Type B pancreatic cell (in vitro differentiated cells): ENCODE data around the gene PARD6G. TPM values are rescaled to one million over a fixed set of nuclear protein-coding genes. Genes with fewer than 3 reads are reported as not detected.

Experiments used
- DNase-seq: peaks from one replicate; pipeline ENCODE4 v3.0.0; 2021; ENCODE audit warnings: mixed read lengths; ENCODE audit not compliant: unreplicated experiment; ENCODE audit errors: extremely low spot score
- H3K27ac Mint-ChIP-seq: 2 replicates; pipeline ENCODE4 v1.8.0; 2021; ENCODE audit warnings: mild to moderate bottlenecking, mixed read lengths
- H3K27me3 Mint-ChIP-seq: 2 replicates; pipeline ENCODE4 v1.8.0; 2021; ENCODE audit warnings: mixed read lengths
- H3K36me3 Mint-ChIP-seq: 2 replicates; pipeline ENCODE4 v1.8.0; 2021; ENCODE audit warnings: mixed read lengths
- H3K4me1 Mint-ChIP-seq: one replicate; pipeline ENCODE4 v1.8.0; 2021; ENCODE audit warnings: mixed read lengths; ENCODE audit not compliant: unreplicated experiment
- H3K4me3 Mint-ChIP-seq: 2 replicates; pipeline ENCODE4 v1.8.0; 2021; ENCODE audit warnings: mild to moderate bottlenecking, mixed read lengths
- H3K9me3 Mint-ChIP-seq: 2 replicates; pipeline ENCODE4 v1.8.0; 2021; ENCODE audit warnings: mixed read lengths
- total RNA-seq: library from RNA; stranded (reverse); gene quantifications from 2 replicates; pipeline ENCODE4 v1.2.1, GENCODE V29; 2021; ENCODE audit warnings: low replicate concordance
- TF ChIP-seq, protein P1 (sequence below): fragments of 200-600 bp; sonication (generic); conservative IDR thresholded peaks from 2 replicates; pipeline ENCODE4 v1.5.0; 2021; ENCODE audit warnings: antibody characterized with exemption, mild to moderate bottlenecking

Gene PARD6G
- total RNA-seq, 1 donor from 2014 or later, result 21.8 TPM

DNA sequence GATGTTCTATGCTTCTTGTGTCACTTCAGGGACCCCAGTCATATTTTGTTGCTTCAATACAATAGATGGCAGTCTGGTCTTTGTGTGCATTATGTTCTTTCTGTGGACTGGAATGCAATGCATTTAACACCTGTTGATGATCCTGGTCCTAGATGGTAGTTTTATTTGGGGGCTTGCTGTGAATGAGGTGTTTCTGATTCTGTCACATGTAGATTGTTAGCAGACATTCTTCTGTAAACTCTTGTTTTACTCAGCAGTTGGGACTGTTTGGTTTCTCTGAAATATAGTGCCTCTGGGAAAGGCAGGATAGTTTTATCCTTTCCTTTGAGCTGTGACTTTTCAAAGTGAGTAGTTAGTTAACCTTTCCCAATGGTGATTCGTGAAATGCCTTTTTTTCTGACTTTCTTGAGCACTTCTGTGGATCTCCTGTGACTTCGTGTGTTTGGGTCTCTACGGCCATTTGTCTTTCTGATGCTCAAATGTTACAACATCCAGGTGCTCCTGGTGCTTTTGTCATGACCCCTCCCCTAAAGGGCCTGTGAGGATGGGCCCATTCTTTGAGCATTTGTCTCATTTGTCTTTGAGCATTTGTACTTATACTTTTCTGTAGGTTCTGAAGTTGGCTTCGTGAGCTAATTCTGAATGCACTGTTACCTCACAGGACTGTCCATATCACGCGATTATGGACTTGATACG, 117.5 kb downstream of the PARD6G start:
- Mint-ChIP-seq H3K36me3 (peaks cover 45% of the 10 kb centered on the region), H3K9me3 (no peaks in the 10 kb centered on the region), H3K27me3 (no peaks in the 10 kb centered on the region), H3K4me1 (peaks cover 17% of the 10 kb centered on the region), H3K27ac (no peak overlapping the region), H3K4me3 (no peak overlapping the region)
- no peak for DNase-seq
- TF ChIP-seq, protein P1, sequence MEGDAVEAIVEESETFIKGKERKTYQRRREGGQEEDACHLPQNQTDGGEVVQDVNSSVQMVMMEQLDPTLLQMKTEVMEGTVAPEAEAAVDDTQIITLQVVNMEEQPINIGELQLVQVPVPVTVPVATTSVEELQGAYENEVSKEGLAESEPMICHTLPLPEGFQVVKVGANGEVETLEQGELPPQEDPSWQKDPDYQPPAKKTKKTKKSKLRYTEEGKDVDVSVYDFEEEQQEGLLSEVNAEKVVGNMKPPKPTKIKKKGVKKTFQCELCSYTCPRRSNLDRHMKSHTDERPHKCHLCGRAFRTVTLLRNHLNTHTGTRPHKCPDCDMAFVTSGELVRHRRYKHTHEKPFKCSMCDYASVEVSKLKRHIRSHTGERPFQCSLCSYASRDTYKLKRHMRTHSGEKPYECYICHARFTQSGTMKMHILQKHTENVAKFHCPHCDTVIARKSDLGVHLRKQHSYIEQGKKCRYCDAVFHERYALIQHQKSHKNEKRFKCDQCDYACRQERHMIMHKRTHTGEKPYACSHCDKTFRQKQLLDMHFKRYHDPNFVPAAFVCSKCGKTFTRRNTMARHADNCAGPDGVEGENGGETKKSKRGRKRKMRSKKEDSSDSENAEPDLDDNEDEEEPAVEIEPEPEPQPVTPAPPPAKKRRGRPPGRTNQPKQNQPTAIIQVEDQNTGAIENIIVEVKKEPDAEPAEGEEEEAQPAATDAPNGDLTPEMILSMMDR, result no peak

DNA sequence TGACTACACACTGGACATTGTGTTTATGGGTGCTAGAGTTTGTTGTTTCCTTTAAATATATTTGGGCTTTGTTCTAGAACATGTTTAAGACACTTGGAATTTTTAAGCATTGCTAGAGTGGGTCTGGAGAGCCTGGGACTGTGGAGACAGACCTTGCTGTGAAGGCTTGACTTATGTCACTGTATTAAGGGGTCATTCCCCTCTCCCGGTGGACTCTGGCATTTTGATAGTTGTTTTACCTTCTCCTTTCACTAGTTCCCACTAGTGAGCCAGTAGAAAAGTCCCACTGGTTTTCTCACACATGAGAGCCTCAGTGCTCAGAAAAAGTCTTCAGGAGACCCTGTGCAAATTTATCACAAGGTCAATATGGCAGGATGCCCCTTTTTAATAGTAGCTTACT, 119.7 kb downstream of the PARD6G start:
- Mint-ChIP-seq H3K27ac (no peak overlapping the region), H3K27me3 (no peaks in the 10 kb centered on the region), H3K4me1 (peaks cover 22% of the 10 kb centered on the region), H3K4me3 (no peak overlapping the region), H3K9me3 (no peaks in the 10 kb centered on the region), H3K36me3 (peaks cover 47% of the 10 kb centered on the region)
- TF ChIP-seq, protein P1, result no peak
- DNase-seq, result no peak

- TF ChIP-seq, protein P1, result no peak
- Mint-ChIP-seq H3K27ac (no peak overlapping the region), H3K27me3 (no peaks in the 10 kb centered on the region), H3K36me3 (peaks cover 48% of the 10 kb centered on the region), H3K9me3 (no peaks in the 10 kb centered on the region), H3K4me1 (peaks cover 22% of the 10 kb centered on the region), H3K4me3 (no peak overlapping the region)
- DNase-seq, result no peak
Measured at GRCh38 chr18:80126797-80127196, 120.5 kb downstream of the PARD6G start.

DNA sequence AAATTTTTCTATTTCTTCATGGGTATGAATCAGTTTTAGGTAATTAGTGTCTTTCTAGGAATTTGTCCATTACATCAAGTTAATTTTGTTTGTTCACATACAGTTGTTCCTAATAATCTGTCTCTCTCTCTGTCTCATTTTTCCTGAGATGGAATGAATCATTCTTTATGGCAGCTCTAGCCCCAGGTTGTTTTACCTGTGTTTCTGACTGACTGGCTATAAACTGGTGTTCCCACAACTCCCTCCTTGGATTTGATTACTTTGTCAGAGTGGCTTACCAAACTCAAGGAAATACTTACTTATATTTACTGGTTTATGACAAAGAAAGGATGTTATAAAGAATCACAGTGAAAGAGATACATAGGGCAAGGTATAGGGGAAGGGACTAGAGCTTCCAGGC, 123.2 kb downstream of the PARD6G start:
- Mint-ChIP-seq H3K36me3 (peaks cover 47% of the 10 kb centered on the region), H3K9me3 (no peaks in the 10 kb centered on the region), H3K27me3 (no peaks in the 10 kb centered on the region), H3K4me3 (no peak overlapping the region), H3K4me1 (peaks cover 6% of the 10 kb centered on the region), H3K27ac (peak overlapping the region; percentile 44)
- TF ChIP-seq, protein P1, result no peak
- no peak for DNase-seq

GRCh38 chr18:80120932-80121331, 126.4 kb downstream of the PARD6G start:
- DNase-seq, result no peak
- H3K4me3 Mint-ChIP-seq, result no peak overlapping the region
- peaks cover 9% of the 10 kb centered on the region for H3K4me1 Mint-ChIP-seq
- TF ChIP-seq, protein P1, result no peak
- H3K27me3 Mint-ChIP-seq, result no peaks in the 10 kb centered on the region
- peaks cover 48% of the 10 kb centered on the region for H3K36me3 Mint-ChIP-seq
- H3K9me3 Mint-ChIP-seq, result no peaks in the 10 kb centered on the region
- no peak overlapping the region for H3K27ac Mint-ChIP-seq
